Nephron progenitor cell (in vitro differentiated cells): ENCODE results near the gene TRAF3IP3.

Source experiments
- DNase-seq: peaks from one replicate; pipeline ENCODE4 v3.0.0; 2021
- H3K27ac Mint-ChIP-seq: 2 replicates; pipeline ENCODE4 v1.8.0; 2021; ENCODE audit warnings: mild to moderate bottlenecking, moderate library complexity, mixed read lengths
- H3K27me3 Mint-ChIP-seq: 2 replicates; pipeline ENCODE4 v1.8.0; 2021; ENCODE audit warnings: mild to moderate bottlenecking, low read depth, mixed read lengths; ENCODE audit not compliant: poor library complexity
- H3K36me3 Mint-ChIP-seq: 2 replicates; pipeline ENCODE4 v1.8.0; 2021; ENCODE audit warnings: low read depth, mixed read lengths
- H3K4me1 Mint-ChIP-seq: 2 replicates; pipeline ENCODE4 v1.8.0; 2021; ENCODE audit warnings: mixed read lengths
- H3K4me3 Mint-ChIP-seq: 2 replicates; pipeline ENCODE4 v1.8.0; 2021; ENCODE audit warnings: mild to moderate bottlenecking, moderate library complexity, mixed read lengths
- H3K9me3 Mint-ChIP-seq: 2 replicates; pipeline ENCODE4 v1.8.0; 2021; ENCODE audit warnings: mild to moderate bottlenecking, moderate library complexity, mixed read lengths
- TF ChIP-seq, protein P1 (sequence below): fragments of 200-600 bp; sonication (generic); IDR thresholded peaks from 2 replicates; pipeline ENCODE4 v1.5.0; 2021; ENCODE audit warnings: antibody characterized with exemption

Gene TRAF3IP3

DNA sequence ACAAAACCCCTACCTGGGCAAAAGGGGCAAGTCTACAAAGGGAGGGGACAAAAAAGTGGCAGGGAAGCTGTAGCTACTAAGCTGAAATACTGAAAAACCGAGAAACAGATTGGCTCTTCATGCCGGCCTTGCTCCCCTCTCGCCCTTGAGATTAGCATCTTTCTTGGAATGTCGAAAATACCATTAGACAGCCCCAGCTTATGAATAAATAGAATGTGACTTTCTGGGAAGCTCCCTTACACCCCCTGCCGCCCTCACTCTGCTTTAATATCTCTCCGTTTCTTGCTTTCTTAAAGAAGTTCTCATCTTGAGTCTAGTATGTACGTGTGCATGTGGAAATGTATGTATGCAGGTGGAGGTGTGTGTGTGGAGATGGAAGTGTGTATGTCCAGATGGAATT is 14.1 kb downstream of the TRAF3IP3 start:
- H3K27me3 Mint-ChIP-seq: peaks cover 19% of the 10 kb centered on the region
- TF ChIP-seq, protein P1, sequence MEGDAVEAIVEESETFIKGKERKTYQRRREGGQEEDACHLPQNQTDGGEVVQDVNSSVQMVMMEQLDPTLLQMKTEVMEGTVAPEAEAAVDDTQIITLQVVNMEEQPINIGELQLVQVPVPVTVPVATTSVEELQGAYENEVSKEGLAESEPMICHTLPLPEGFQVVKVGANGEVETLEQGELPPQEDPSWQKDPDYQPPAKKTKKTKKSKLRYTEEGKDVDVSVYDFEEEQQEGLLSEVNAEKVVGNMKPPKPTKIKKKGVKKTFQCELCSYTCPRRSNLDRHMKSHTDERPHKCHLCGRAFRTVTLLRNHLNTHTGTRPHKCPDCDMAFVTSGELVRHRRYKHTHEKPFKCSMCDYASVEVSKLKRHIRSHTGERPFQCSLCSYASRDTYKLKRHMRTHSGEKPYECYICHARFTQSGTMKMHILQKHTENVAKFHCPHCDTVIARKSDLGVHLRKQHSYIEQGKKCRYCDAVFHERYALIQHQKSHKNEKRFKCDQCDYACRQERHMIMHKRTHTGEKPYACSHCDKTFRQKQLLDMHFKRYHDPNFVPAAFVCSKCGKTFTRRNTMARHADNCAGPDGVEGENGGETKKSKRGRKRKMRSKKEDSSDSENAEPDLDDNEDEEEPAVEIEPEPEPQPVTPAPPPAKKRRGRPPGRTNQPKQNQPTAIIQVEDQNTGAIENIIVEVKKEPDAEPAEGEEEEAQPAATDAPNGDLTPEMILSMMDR: no peak
- no peaks in the 10 kb centered on the region for H3K36me3 Mint-ChIP-seq
- H3K4me1 Mint-ChIP-seq: no peaks in the 10 kb centered on the region
- H3K27ac Mint-ChIP-seq: no peak overlapping the region
- no peak overlapping the region for H3K4me3 Mint-ChIP-seq
- DNase-seq: no peak
- no peaks in the 10 kb centered on the region for H3K9me3 Mint-ChIP-seq

DNA sequence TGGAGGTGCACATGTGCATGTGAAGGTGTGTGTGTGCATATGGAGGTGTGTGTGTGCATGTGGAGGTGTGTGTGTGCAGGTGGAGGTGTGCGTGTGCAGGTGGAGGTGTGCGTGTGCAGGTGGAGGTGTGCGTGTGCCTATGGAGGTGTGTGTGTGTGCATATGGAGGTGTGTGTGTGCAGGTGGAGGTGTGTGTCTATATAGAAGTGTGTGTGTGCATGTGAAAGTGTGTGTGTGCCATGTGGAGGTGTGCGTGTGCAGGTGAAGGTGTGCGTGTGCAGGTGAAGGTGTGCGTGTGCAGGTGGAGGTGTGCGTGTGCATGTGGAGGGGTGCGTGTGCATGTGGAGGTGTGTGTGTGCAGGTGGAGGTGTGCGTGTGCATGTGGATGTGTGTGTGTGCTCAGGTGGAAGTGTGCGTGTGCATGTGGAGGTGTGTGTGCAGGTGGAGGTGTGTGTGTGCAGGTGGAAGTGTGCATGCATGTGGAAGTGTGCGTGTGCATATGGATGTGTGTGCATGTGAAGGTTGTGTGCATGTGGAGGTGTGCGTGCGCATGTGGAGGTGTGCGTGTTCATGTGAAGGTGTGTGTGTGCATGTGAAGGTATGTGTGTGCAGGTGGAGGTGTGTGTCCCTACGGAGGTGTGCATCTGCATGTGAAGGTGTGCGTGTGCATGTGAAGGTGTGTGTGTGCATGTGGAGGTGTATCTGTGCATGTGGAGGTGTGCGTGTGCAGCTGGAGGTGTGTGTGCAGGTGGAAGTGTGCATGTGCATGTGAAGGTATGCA is 15.0 kb downstream of the TRAF3IP3 start:
- Mint-ChIP-seq H3K27me3 (peaks cover 25% of the 10 kb centered on the region), H3K4me1 (no peaks in the 10 kb centered on the region), H3K4me3 (no peak overlapping the region), H3K27ac (no peak overlapping the region), H3K36me3 (no peaks in the 10 kb centered on the region), H3K9me3 (no peaks in the 10 kb centered on the region)
- DNase-seq: no peak
- TF ChIP-seq, protein P1: no peak

DNA sequence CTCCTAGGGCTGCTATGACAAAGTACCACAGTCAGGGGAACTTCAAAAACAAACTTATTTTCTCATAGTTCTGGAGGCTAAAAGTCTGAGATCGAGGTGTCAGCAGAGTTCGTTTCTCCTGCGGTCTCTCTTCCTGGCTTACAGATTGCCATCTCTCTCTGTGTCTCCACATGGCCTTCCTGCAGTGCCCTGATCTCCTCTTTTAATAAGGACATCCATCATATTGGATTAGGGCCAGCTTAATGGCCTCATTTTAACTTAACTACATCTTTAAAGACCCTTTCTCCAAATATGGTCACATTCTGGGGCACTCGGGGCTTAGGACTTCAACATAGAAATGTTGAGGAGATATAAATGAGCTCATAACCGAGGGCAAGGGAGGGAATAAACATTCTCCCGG is 16.3 kb downstream of the TRAF3IP3 start:
- Mint-ChIP-seq H3K36me3 (no peaks in the 10 kb centered on the region), H3K27me3 (peaks cover 17% of the 10 kb centered on the region), H3K27ac (no peak overlapping the region), H3K9me3 (no peaks in the 10 kb centered on the region), H3K4me1 (no peaks in the 10 kb centered on the region), H3K4me3 (no peak overlapping the region)
- DNase-seq: no peak
- TF ChIP-seq, protein P1: no peak

DNA sequence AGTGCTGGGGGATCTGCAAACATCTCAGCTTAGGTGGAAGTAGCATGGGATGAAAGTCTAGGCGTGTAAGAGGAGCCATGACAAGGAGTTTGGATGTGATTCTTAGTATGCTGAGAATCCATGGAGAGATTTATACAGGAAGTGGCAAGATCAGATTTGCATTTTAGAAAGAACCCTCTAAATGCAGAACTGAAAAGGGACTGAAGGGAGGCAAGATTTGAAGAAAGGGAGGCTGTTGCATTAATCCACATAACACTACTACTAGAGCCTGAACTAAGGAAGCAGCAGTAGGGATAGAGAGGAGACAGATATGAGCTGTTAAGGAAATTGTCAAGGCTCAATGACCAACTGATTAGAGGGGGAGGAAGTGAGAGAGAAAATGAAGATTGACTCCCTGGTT is 18.7 kb downstream of the TRAF3IP3 start:
- Mint-ChIP-seq H3K4me1 (no peaks in the 10 kb centered on the region), H3K36me3 (no peaks in the 10 kb centered on the region), H3K9me3 (no peaks in the 10 kb centered on the region)

DNA sequence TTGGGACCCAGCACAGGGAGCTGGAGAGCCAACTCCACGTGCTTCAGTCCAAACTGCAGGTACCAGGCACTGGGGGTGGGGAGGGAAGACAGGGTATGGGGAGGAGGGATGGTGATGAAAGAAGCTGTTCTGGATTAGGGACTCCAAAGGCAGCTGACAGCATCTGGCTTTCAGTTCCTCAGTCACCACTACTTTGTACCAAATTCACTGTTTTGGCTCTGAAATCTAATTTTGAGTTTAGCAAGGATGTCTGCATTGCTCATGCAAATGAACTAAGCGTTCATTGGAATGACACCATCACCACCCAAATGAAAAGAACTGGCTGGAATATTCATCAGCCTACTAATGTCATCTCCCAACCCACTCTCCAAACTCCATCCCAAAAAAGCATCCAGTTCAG is 19.8 kb downstream of the TRAF3IP3 start:
- H3K4me1 Mint-ChIP-seq: peaks cover 4% of the 10 kb centered on the region
- H3K9me3 Mint-ChIP-seq: no peaks in the 10 kb centered on the region
- H3K27ac Mint-ChIP-seq: no peak overlapping the region
- H3K36me3 Mint-ChIP-seq: no peaks in the 10 kb centered on the region
- H3K4me3 Mint-ChIP-seq: no peak overlapping the region
- DNase-seq: no peak
- TF ChIP-seq, protein P1: no peak
- H3K27me3 Mint-ChIP-seq: peaks cover 20% of the 10 kb centered on the region

More for the DNA sequence above, 18.7 kb downstream of the TRAF3IP3 start:
- DNase-seq: no peak
- Mint-ChIP-seq H3K4me3 (no peak overlapping the region), H3K27ac (no peak overlapping the region), H3K27me3 (peaks cover 20% of the 10 kb centered on the region)
- TF ChIP-seq, protein P1: no peak

DNA sequence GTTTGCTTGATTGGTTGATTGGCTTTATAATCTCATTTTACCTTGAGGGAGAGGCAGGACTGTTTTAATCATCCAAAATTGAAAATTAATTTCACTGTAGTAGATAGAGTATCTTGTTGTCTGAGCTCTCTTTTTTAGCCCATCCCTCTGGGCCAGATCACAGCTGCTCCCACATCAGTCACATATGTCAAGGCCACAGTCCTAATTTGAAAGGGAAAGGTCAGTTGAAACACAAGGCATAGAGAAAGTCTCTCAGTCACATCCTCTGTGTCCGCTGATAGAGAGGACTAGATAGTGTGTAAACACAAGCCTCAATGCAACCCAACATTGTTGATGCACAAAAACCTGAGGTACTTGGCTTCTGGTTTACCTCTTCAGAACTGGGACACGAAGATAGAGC is 21.7 kb downstream of the TRAF3IP3 start:
- peaks cover 4% of the 10 kb centered on the region for H3K4me1 Mint-ChIP-seq

More for the DNA sequence above, 21.7 kb downstream of the TRAF3IP3 start:
- no peak for DNase-seq
- TF ChIP-seq, protein P1: no peak
- Mint-ChIP-seq H3K9me3 (no peaks in the 10 kb centered on the region), H3K27ac (no peak overlapping the region), H3K4me3 (no peak overlapping the region), H3K27me3 (peaks cover 24% of the 10 kb centered on the region), H3K36me3 (peaks cover 9% of the 10 kb centered on the region)
